Forelimb muscle (tissue), 1 donor: Measurements from ENCODE around the gene ROMO1. TPM values are rescaled to one million over a fixed set of nuclear protein-coding genes. Genes with fewer than 3 reads are reported as not detected.
"Not testable (repeated sequence)": the region's sequence is repeated elsewhere in the genome, so short reads cannot be mapped to it uniquely, and the experiment has no call there.

ENCODE experiments used
- DNase-seq: peaks from one replicate; pipeline ENCODE4 v3.0.0-alpha.2; 2013; ENCODE audit warnings: low read depth
- polyA plus RNA-seq: library from polyadenylated mRNA; unstranded; fragments of 120-200 nt; gene quantifications from one replicate; pipeline ENCODE4 v1.2.1, GENCODE V29; 2013; ENCODE audit not compliant: insufficient read length

ROMO1 gene
- polyA plus RNA-seq, 1 donor, result 78.5 TPM

- no peak for DNase-seq
Measured at GRCh38 chr20:35710039-35710438, 10.8 kb downstream of the ROMO1 start.

- no peak for DNase-seq
Measured at GRCh38 chr20:35710884-35711587, 11.8 kb downstream of the ROMO1 start.

GRCh38 chr20:35711588-35712209 lies 12.5 kb downstream of the ROMO1 start:
- DNase-seq, result no peak

GRCh38 chr20:35713120-35713519 lies 13.9 kb downstream of the ROMO1 start:
- DNase-seq, result not testable (repeated sequence)

- no peak for DNase-seq
Measured at GRCh38 chr20:35714127-35714526, 14.9 kb downstream of the ROMO1 start.

- no peak for DNase-seq
Measured at GRCh38 chr20:35715652-35716051, 16.4 kb downstream of the ROMO1 start.

GRCh38 chr20:35716330-35716729 lies 17.1 kb downstream of the ROMO1 start:
- DNase-seq, result no peak

- not testable (repeated sequence) for DNase-seq
Measured at GRCh38 chr20:35718321-35718720, 19.1 kb downstream of the ROMO1 start.

- no peak for DNase-seq
Measured at GRCh38 chr20:35718972-35719635, 19.9 kb downstream of the ROMO1 start.

- DNase-seq, result no peak
Measured at GRCh38 chr20:35719717-35720116, 20.5 kb downstream of the ROMO1 start.

GRCh38 chr20:35720165-35721123 lies 21.2 kb downstream of the ROMO1 start:
- DNase-seq, result no peak

- no peak for DNase-seq
Measured at GRCh38 chr20:35721219-35721618, 22.0 kb downstream of the ROMO1 start.

GRCh38 chr20:35721621-35722020 lies 22.4 kb downstream of the ROMO1 start:
- DNase-seq, result no peak

- DNase-seq, result not testable (repeated sequence)
Measured at GRCh38 chr20:35723275-35723639, 24.1 kb downstream of the ROMO1 start.

GRCh38 chr20:35723652-35724320 lies 24.6 kb downstream of the ROMO1 start:
- DNase-seq, result not testable (repeated sequence)

- no peak for DNase-seq
Measured at GRCh38 chr20:35724321-35725230, 25.4 kb downstream of the ROMO1 start.

- DNase-seq, result no peak
Measured at GRCh38 chr20:35726842-35727711, 27.9 kb downstream of the ROMO1 start.

- DNase-seq, result no peak
Measured at GRCh38 chr20:35729283-35729807, 30.1 kb downstream of the ROMO1 start.
